Activated naive CD4-positive, alpha-beta T cell treated with anti-CD3 and anti-CD28 coated beads, Interleukin-2, amount 10 ng/mL, durations not matched to agents 7 days and 5 days (primary cell): ENCODE results near the gene TAX1BP1.

ENCODE experiments used
- CTCF ChIA-PET: fragments of 350-600 bp; sonication (Branson Sonifier 250); formaldehyde crosslinking; loops from one replicate; lab custom pipeline; 2021; ENCODE audit warnings: antibody characterized with exemption; lab: Charles Lee
- DNase-seq: peaks from one replicate; pipeline ENCODE4 v3.0.0-alpha.2; 2020
- H3K27ac Mint-ChIP-seq: one replicate; pipeline ENCODE4 v1.8.0; 2021; ENCODE audit warnings: mild to moderate bottlenecking, moderate library complexity, mixed read lengths
- H3K27me3 Mint-ChIP-seq: one replicate; pipeline ENCODE4 v1.8.0; 2021; ENCODE audit warnings: mild to moderate bottlenecking, mixed read lengths
- H3K36me3 Mint-ChIP-seq: one replicate; pipeline ENCODE4 v1.8.0; 2021; ENCODE audit warnings: mixed read lengths
- H3K4me1 Mint-ChIP-seq: one replicate; pipeline ENCODE4 v1.8.0; 2021; ENCODE audit warnings: mixed read lengths
- H3K4me3 Mint-ChIP-seq: one replicate; pipeline ENCODE4 v1.8.0; 2021; ENCODE audit warnings: mild to moderate bottlenecking, moderate library complexity, mixed read lengths
- H3K9me3 Mint-ChIP-seq: one replicate; pipeline ENCODE4 v1.8.0; 2021; ENCODE audit warnings: mixed read lengths

Gene TAX1BP1

GRCh38 chr7:27777662-27778061 lies 37.7 kb downstream of the TAX1BP1 start:
- no peak for DNase-seq
- no peaks in the 10 kb centered on the region for H3K9me3 Mint-ChIP-seq
- no peaks in the 10 kb centered on the region for H3K4me1 Mint-ChIP-seq
- H3K36me3 Mint-ChIP-seq: peaks cover 7% of the 10 kb centered on the region
- H3K27me3 Mint-ChIP-seq: no peaks in the 10 kb centered on the region
- no peak overlapping the region for H3K4me3 Mint-ChIP-seq
- CTCF ChIA-PET: no interaction called here
- H3K27ac Mint-ChIP-seq: no peak overlapping the region

- H3K9me3 Mint-ChIP-seq: no peaks in the 10 kb centered on the region
- H3K27me3 Mint-ChIP-seq: no peaks in the 10 kb centered on the region
- H3K4me3 Mint-ChIP-seq: no peak overlapping the region
- DNase-seq: no peak
- H3K27ac Mint-ChIP-seq: no peak overlapping the region
- H3K4me1 Mint-ChIP-seq: no peaks in the 10 kb centered on the region
- peaks cover 7% of the 10 kb centered on the region for H3K36me3 Mint-ChIP-seq
- CTCF ChIA-PET: interaction anchor here (0.8 kb wide), 1 partner anchor 240 kb away, joined by 3 read pairs; no protein-coding TSS in a partner anchor
Observed at GRCh38 chr7:27779873-27780272, 39.9 kb downstream of the TAX1BP1 start.

GRCh38 chr7:27781188-27781587 lies 41.2 kb downstream of the TAX1BP1 start:
- CTCF ChIA-PET: no interaction called here
- no peaks in the 10 kb centered on the region for H3K27me3 Mint-ChIP-seq
- no peak overlapping the region for H3K4me3 Mint-ChIP-seq
- no peak overlapping the region for H3K27ac Mint-ChIP-seq
- peaks cover 7% of the 10 kb centered on the region for H3K36me3 Mint-ChIP-seq
- H3K9me3 Mint-ChIP-seq: no peaks in the 10 kb centered on the region
- DNase-seq: no peak
- H3K4me1 Mint-ChIP-seq: no peaks in the 10 kb centered on the region

GRCh38 chr7:27782849-27783248 lies 42.9 kb downstream of the TAX1BP1 start:
- no peaks in the 10 kb centered on the region for H3K4me1 Mint-ChIP-seq
- no peak overlapping the region for H3K4me3 Mint-ChIP-seq
- peaks cover 15% of the 10 kb centered on the region for H3K36me3 Mint-ChIP-seq
- H3K27me3 Mint-ChIP-seq: no peaks in the 10 kb centered on the region
- no peaks in the 10 kb centered on the region for H3K9me3 Mint-ChIP-seq
- CTCF ChIA-PET: no interaction called here
- no peak for DNase-seq
- no peak overlapping the region for H3K27ac Mint-ChIP-seq

GRCh38 chr7:27784399-27785053 lies 44.6 kb downstream of the TAX1BP1 start:
- no peak for DNase-seq

GRCh38 chr7:27788437-27788836 lies 48.5 kb downstream of the TAX1BP1 start:
- no peak overlapping the region for H3K4me3 Mint-ChIP-seq
- H3K36me3 Mint-ChIP-seq: peaks cover 25% of the 10 kb centered on the region
- no peaks in the 10 kb centered on the region for H3K4me1 Mint-ChIP-seq
- no peaks in the 10 kb centered on the region for H3K27me3 Mint-ChIP-seq
- H3K9me3 Mint-ChIP-seq: no peaks in the 10 kb centered on the region
- no peak overlapping the region for H3K27ac Mint-ChIP-seq
- CTCF ChIA-PET: interaction anchor here (1.2 kb wide), 1 partner anchor 232 kb away, joined by 3 read pairs; no protein-coding TSS in a partner anchor
- no peak for DNase-seq

More at GRCh38 chr7:27784399-27785053, 44.6 kb downstream of the TAX1BP1 start:
- CTCF ChIA-PET: interaction anchor here (1.1 to 1.7 kb wide), 3 partner anchors 9 to 144 kb away, joined by 4 read pairs; no protein-coding TSS in a partner anchor
- no peak overlapping the region for H3K4me3 Mint-ChIP-seq
- H3K27ac Mint-ChIP-seq: no peak overlapping the region
- H3K9me3 Mint-ChIP-seq: no peaks in the 10 kb centered on the region
- H3K27me3 Mint-ChIP-seq: no peaks in the 10 kb centered on the region
- H3K4me1 Mint-ChIP-seq: no peaks in the 10 kb centered on the region
- peaks cover 19% of the 10 kb centered on the region for H3K36me3 Mint-ChIP-seq

GRCh38 chr7:27793780-27794179 lies 53.8 kb downstream of the TAX1BP1 start:
- no peak for DNase-seq
- no peaks in the 10 kb centered on the region for H3K4me1 Mint-ChIP-seq
- no peaks in the 10 kb centered on the region for H3K27me3 Mint-ChIP-seq
- H3K27ac Mint-ChIP-seq: no peak overlapping the region
- CTCF ChIA-PET: no interaction called here
- no peak overlapping the region for H3K4me3 Mint-ChIP-seq
- peaks cover 24% of the 10 kb centered on the region for H3K36me3 Mint-ChIP-seq
- no peaks in the 10 kb centered on the region for H3K9me3 Mint-ChIP-seq

GRCh38 chr7:27795977-27796376 lies 56.0 kb downstream of the TAX1BP1 start:
- Mint-ChIP-seq H3K4me1 (no peaks in the 10 kb centered on the region), H3K27ac (no peak overlapping the region), H3K36me3 (peaks cover 25% of the 10 kb centered on the region), H3K9me3 (no peaks in the 10 kb centered on the region), H3K4me3 (no peak overlapping the region), H3K27me3 (no peaks in the 10 kb centered on the region)
- DNase-seq: no peak
- CTCF ChIA-PET: no interaction called here

- Mint-ChIP-seq H3K27ac (no peak overlapping the region), H3K4me3 (no peak overlapping the region), H3K36me3 (peaks cover 23% of the 10 kb centered on the region), H3K27me3 (no peaks in the 10 kb centered on the region), H3K9me3 (no peaks in the 10 kb centered on the region), H3K4me1 (no peaks in the 10 kb centered on the region)
- CTCF ChIA-PET: no interaction called here
- DNase-seq: no peak
Observed at GRCh38 chr7:27799212-27799611, 59.2 kb downstream of the TAX1BP1 start.

- no peaks in the 10 kb centered on the region for H3K27me3 Mint-ChIP-seq
- H3K4me3 Mint-ChIP-seq: no peak overlapping the region
- H3K9me3 Mint-ChIP-seq: no peaks in the 10 kb centered on the region
- H3K36me3 Mint-ChIP-seq: peaks cover 23% of the 10 kb centered on the region
- no peaks in the 10 kb centered on the region for H3K4me1 Mint-ChIP-seq
- DNase-seq: no peak
- CTCF ChIA-PET: no interaction called here
- H3K27ac Mint-ChIP-seq: no peak overlapping the region
Observed at GRCh38 chr7:27802999-27803398, 63.0 kb downstream of the TAX1BP1 start.

GRCh38 chr7:27804139-27804538 lies 64.2 kb downstream of the TAX1BP1 start:
- peaks cover 19% of the 10 kb centered on the region for H3K36me3 Mint-ChIP-seq
- H3K27ac Mint-ChIP-seq: no peak overlapping the region
- DNase-seq: no peak
- no peaks in the 10 kb centered on the region for H3K27me3 Mint-ChIP-seq
- no peaks in the 10 kb centered on the region for H3K4me1 Mint-ChIP-seq
- H3K9me3 Mint-ChIP-seq: no peaks in the 10 kb centered on the region
- no peak overlapping the region for H3K4me3 Mint-ChIP-seq
- CTCF ChIA-PET: no interaction called here

GRCh38 chr7:27808626-27809025 lies 68.7 kb downstream of the TAX1BP1 start:
- H3K9me3 Mint-ChIP-seq: no peaks in the 10 kb centered on the region
- peaks cover 8% of the 10 kb centered on the region for H3K36me3 Mint-ChIP-seq
- H3K4me3 Mint-ChIP-seq: no peak overlapping the region
- CTCF ChIA-PET: no interaction called here
- H3K27ac Mint-ChIP-seq: no peak overlapping the region
- no peaks in the 10 kb centered on the region for H3K4me1 Mint-ChIP-seq
- no peaks in the 10 kb centered on the region for H3K27me3 Mint-ChIP-seq
- DNase-seq: no peak

GRCh38 chr7:27810186-27810585 lies 70.2 kb downstream of the TAX1BP1 start:
- peaks cover 12% of the 10 kb centered on the region for H3K36me3 Mint-ChIP-seq
- DNase-seq: no peak
- no peaks in the 10 kb centered on the region for H3K4me1 Mint-ChIP-seq
- no peak overlapping the region for H3K4me3 Mint-ChIP-seq
- no peaks in the 10 kb centered on the region for H3K27me3 Mint-ChIP-seq
- no peaks in the 10 kb centered on the region for H3K9me3 Mint-ChIP-seq
- CTCF ChIA-PET: interaction anchor here (0.6 to 0.9 kb wide), 2 partner anchors 8 to 211 kb away, joined by 3 read pairs; no protein-coding TSS in a partner anchor
- H3K27ac Mint-ChIP-seq: no peak overlapping the region

- Mint-ChIP-seq H3K9me3 (no peaks in the 10 kb centered on the region), H3K27ac (no peak overlapping the region), H3K36me3 (peaks cover 14% of the 10 kb centered on the region), H3K27me3 (no peaks in the 10 kb centered on the region), H3K4me3 (no peak overlapping the region), H3K4me1 (no peaks in the 10 kb centered on the region)
- no peak for DNase-seq
- CTCF ChIA-PET: no interaction called here
Observed at GRCh38 chr7:27812706-27813105, 72.7 kb downstream of the TAX1BP1 start.

GRCh38 chr7:27822245-27822644 lies 82.3 kb downstream of the TAX1BP1 start:
- Mint-ChIP-seq H3K36me3 (peaks cover 19% of the 10 kb centered on the region), H3K4me3 (no peak overlapping the region), H3K27ac (no peak overlapping the region), H3K9me3 (no peaks in the 10 kb centered on the region), H3K27me3 (no peaks in the 10 kb centered on the region), H3K4me1 (no peaks in the 10 kb centered on the region)
- CTCF ChIA-PET: no interaction called here
- DNase-seq: no peak
